ENCODE measurements around the gene C2orf69.
"Not testable (repeated sequence)": the region's sequence is repeated elsewhere in the genome, so short reads cannot be mapped to it uniquely, and the experiment has no call there.

Gene C2orf69

GRCh38 chr2:199911052-199911876, at the start of gene C2orf69:
Gene C2orf69 (plus strand): TSS chr2:199911293. CDS start chr2:199911439, 146 bp downstream.
- DNase-seq (ENCODE audit: low spot score), result peak; percentile 96

DNA sequence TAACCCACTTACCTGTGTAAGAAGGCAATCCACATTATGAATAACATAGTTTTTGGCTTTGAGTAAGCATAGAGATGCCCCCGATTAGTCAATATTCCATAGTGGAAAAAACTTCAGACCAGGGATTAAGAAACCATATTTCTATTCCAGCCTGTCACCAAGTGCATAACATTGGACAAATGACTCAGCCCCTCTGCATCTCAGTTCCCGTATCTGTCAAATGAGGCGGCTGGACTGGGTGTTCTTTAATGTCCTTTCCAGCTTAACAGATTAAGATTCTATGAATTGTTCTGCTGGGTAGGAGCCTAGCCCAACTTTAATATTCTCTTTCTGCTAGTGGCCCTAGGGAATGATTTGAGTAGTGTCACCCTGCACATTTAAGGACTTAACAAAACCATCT, 48.3 kb upstream of the C2orf69 start:
- no peak for DNase-seq (ENCODE audit: low spot score)

DNA sequence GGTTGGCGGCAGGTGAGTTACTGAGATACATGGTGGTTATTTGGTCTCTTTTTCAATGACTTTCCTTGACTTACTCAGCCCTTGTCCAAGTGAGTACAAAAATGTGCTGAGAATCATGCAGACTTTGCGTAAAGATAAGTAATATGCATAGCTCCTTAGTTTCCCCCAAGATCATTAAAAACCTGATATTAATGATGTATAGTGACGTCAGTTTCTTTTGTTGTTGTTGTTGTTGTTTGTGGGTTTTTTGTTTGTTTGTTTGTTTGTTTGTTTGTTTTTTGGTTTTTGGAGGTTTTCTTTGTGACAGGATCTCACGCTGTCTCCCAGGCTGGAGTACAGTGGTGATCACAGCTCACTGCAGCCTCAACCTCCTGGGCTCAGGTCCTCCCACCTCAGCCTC, 45.2 kb upstream of the C2orf69 start:
- no peak for DNase-seq (ENCODE audit: low spot score)

GRCh38 chr2:199868431-199869226, 42.5 kb upstream of the C2orf69 start:
- no peak for DNase-seq (ENCODE audit: low spot score)

- DNase-seq (ENCODE audit: low spot score), result no peak
These were observed 41.9 kb upstream of the C2orf69 start for GRCh38 chr2:199869227-199869541.

DNA sequence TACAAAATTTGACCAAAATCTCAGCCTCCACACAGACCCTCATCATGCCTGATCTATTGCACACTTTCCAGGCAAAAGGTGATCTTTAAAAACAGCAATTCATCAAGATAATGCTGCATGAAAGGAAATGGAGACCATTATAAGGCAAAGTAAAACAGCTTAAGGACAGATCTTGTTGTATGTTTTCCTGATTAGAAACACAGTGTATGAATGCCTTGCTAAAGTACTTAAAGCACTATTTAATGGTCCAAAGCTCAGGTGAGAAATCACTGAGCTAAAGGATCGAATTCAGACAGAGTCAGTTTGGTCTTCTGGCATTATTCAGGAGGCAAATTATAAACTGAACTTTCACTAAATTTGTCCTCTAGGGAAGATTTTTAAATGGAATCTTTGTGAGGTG, 41.4 kb upstream of the C2orf69 start:
- no peak for DNase-seq (ENCODE audit: low spot score)

- DNase-seq (ENCODE audit: low spot score), result no peak
These were observed 40.5 kb upstream of the C2orf69 start for GRCh38 chr2:199870581-199870980.

GRCh38 chr2:199874209-199874608, 36.9 kb upstream of the C2orf69 start:
- DNase-seq (ENCODE audit: low spot score), result no peak

DNA sequence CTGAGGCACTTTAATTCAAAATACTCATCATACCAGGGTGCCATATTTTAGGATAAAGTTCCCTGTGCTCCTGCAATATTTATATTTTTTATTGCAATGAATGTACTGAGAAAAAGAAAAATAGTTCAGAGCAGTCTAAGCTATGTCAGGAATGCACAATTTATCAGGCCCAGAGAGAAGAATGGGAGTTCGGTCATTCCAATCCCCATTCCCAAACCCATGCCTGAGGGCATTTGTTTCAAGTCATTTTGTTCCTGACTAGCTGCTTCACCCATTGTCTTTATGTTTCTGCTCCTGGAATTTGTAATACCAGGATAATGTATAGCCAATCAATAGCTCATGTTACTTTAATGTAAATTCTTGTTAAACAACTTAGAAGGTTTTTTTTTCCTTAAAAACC, 35.7 kb upstream of the C2orf69 start:
- no peak for DNase-seq (ENCODE audit: low spot score)

- DNase-seq (ENCODE audit: low spot score), result no peak
These were observed 28.4 kb upstream of the C2orf69 start for GRCh38 chr2:199882667-199883066.

GRCh38 chr2:199883474-199884212, 27.4 kb upstream of the C2orf69 start:
- no peak for DNase-seq (ENCODE audit: low spot score)

- DNase-seq (ENCODE audit: low spot score), result no peak
These were observed 15.7 kb upstream of the C2orf69 start for GRCh38 chr2:199895406-199895805.

GRCh38 chr2:199896617-199897016, 14.5 kb upstream of the C2orf69 start:
- no peak for DNase-seq (ENCODE audit: low spot score)

DNA sequence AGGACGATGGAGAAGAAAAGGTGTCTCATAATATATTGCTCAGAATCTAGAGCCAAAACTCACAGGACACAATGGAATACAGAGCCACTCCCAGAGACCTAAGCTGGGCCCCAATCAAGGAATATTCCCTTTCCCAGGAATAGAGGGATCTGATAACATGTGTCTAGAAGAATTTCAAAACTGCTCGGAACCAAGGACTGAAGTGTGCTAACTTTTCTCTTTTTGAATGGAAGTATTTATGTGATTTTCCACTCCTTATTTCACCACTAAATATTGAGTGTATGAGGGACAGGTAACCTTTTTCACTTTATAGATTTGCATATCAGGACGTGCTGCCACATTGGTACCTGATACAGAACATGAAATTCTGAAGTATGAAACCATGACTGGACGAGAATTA, 9.2 kb upstream of the C2orf69 start:
- no peak for DNase-seq (ENCODE audit: low spot score)

DNA sequence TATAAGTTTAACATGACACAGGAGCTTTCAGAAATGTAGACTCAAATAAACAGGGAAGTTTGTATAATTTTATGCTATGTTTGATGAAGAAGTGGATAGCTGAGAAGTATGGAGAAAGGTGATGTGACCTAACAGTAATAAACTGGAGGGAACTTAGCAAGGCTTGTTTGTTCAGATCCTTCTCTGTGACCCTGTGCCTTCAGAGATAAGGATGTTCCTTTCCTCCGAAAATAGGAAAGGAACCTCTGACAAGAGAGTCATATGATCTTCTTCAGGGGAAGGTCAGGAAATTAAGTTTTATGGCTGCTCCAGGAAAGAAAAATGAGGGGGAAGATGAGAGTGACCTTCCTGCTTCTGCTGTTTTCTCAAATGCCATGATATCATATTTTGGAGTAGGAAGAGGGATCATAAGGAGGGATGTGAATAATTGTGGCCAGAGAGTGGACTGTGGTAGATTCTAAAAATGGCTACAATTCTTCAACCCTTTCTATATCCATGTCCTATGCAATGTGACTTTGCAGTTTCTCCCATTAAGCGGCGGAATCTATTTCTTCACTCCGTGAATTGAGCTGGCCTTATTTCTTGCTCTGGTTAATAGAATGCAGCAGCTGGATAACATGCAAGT, 8.5 kb upstream of the C2orf69 start:
- DNase-seq (ENCODE audit: low spot score), result no peak

GRCh38 chr2:199903111-199903510, 8.0 kb upstream of the C2orf69 start:
- no peak for DNase-seq (ENCODE audit: low spot score)

- DNase-seq (ENCODE audit: low spot score), result no peak
These were observed 3.9 kb upstream of the C2orf69 start for GRCh38 chr2:199907008-199907714.

GRCh38 chr2:199910338-199911051, 598 bp upstream of the C2orf69 start:
- DNase-seq (ENCODE audit: low spot score), result no peak

- DNase-seq (ENCODE audit: low spot score), result no peak
These were observed 726 bp downstream of the C2orf69 start for GRCh38 chr2:199911877-199912161.

- not testable (repeated sequence) for DNase-seq (ENCODE audit: low spot score)
These were observed 1.5 kb downstream of the C2orf69 start for GRCh38 chr2:199912553-199913114.

Data from activated CD4-positive, alpha-beta T cell treated with anti-CD3 and anti-CD28 coated beads, Interleukin-2, Interleukin-4, amounts not matched to agents 100 ng/mL and 50 ng/mL, durations not matched to agents 16 hours and 8 hours (primary cell).